ENCODE data around the gene DIP2B.

DNA sequence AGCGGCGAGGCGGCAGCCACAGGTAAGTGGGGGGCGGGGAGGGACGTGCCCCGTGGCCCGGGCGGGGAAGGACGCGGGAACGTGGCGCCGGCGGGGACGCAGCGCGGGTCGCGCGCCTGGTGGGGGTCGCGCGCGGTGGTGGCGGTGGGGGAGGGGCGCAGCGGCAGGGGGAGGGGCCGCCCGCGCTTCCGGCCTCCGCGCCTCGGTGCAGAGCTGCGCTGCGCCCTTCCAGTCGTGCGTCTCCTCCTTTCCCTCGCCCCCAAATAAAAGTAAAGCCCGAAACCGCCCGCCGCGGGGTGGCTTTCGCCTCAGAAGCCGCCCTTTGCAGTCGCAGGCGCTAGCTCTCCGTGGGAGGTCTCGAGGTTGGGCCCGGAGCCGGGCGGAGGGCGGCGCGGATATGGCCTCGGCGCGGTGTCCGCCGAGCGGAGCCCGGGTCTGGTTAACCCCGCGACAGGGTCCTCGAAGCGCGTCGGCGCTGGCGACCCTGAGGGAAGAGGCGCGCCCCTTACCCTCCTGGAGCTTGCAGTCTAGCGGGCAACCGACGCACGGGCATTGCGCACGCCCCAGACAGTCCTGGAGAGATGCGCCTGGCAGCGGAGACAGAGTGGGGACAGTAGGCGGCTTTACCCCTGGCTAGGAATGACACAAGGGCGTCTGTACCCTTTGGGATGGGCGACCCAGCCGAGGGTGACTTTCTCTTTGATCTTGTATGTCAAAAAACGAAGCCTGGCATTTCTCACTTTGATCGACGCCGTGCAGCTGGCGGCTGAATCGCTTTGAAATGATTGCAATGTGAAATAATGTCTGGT lies 259.7 kb downstream of the DIP2B start:
- no peak for TF ChIP-seq SUZ12 (IDR thresholded peaks at IDR 0.05)
- no peak for TF ChIP-seq FOXM1 (IDR thresholded peaks at IDR 0.05; ENCODE audit: borderline replicate concordance)
- TF ChIP-seq FOXA1 (IDR thresholded peaks at IDR 0.05), result no peak
- no peak for TF ChIP-seq FOXK2 (IDR thresholded peaks at IDR 0.05)
- TF ChIP-seq HDGF (IDR thresholded peaks at IDR 0.05; ENCODE audit: borderline replicate concordance), result no peak
- no peak; the same call in 1 of the 2 replicates for TF ChIP-seq L3MBTL2 (conservative IDR thresholded peaks at IDR 0.05)
- TF ChIP-seq SP1 (IDR thresholded peaks at IDR 0.05), result no peak
- no peak for TF ChIP-seq LEF1 (IDR thresholded peaks at IDR 0.05; ENCODE audit: borderline replicate concordance)
- no peak for TF ChIP-seq CTBP1 (IDR thresholded peaks at IDR 0.05; ENCODE audit: borderline replicate concordance)
- TF ChIP-seq BHLHE40 (IDR thresholded peaks at IDR 0.05; ENCODE audit: borderline replicate concordance), result no peak
- TF ChIP-seq, protein P1, sequence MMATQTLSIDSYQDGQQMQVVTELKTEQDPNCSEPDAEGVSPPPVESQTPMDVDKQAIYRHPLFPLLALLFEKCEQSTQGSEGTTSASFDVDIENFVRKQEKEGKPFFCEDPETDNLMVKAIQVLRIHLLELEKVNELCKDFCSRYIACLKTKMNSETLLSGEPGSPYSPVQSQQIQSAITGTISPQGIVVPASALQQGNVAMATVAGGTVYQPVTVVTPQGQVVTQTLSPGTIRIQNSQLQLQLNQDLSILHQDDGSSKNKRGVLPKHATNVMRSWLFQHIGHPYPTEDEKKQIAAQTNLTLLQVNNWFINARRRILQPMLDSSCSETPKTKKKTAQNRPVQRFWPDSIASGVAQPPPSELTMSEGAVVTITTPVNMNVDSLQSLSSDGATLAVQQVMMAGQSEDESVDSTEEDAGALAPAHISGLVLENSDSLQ (IDR thresholded peaks at IDR 0.05), result peak; percentile 45
- no peak for TF ChIP-seq NFRKB (IDR thresholded peaks at IDR 0.05)
- no peak for TF ChIP-seq ARNT (IDR thresholded peaks at IDR 0.05)

All from HEK293T (cell line).